Right atrium auricular region (tissue), 2 donors: ENCODE results near the gene SLC17A9. TPM values are rescaled to one million over a fixed set of nuclear protein-coding genes. Genes with fewer than 3 reads are reported as not detected.

Experiments
- DNase-seq: peaks from one replicate; pipeline ENCODE4 v3.0.0-alpha.2; 2019; ENCODE audit warnings: low spot score
- H3K27ac ChIP-seq, 2 donors: fragments of 200-600 bp; sonication (generic); 1 replicate in 1 of 2; 2 replicates in 1 of 2; pipeline ENCODE4 v1.5.1; 2016 to 2019
- H3K27me3 ChIP-seq, 2 donors: fragments of 200-600 bp; sonication (generic); one replicate each; pipeline versions ENCODE4 v1.5.1 to v1.6.0; 2017 to 2019
- H3K36me3 ChIP-seq: fragments of 200-600 bp; sonication (generic); one replicate; pipeline ENCODE4 v1.5.1; 2016
- H3K4me1 ChIP-seq, 2 donors: fragments of 200-600 bp; sonication (generic); one replicate each; pipeline versions ENCODE4 v1.5.1 to v1.6.0; 2017 to 2019
- H3K4me3 ChIP-seq, 2 donors: fragments of 200-600 bp; sonication (generic); 1 replicate in 1 of 2; 2 replicates in 1 of 2; pipeline ENCODE4 v1.5.1; 2017 to 2019; ENCODE audit warnings: mild to moderate bottlenecking in 1 of 2, moderate library complexity in 1 of 2
- H3K9me3 ChIP-seq, 2 donors: fragments of 200-600 bp; sonication (generic); one replicate each; pipeline ENCODE4 v1.5.1; 2019
- total RNA-seq, 2 donors: library from RNA; depleted of rRNA; stranded (reverse); fragments of >200 nt; gene quantifications; one replicate each; pipeline ENCODE4 v1.1.0, GENCODE V29; 2016
- TF ChIP-seq, protein P1 (sequence below), 2 donors: fragments of 200-600 bp; sonication (generic); IDR thresholded peaks; one replicate each; pipeline ENCODE4 v1.5.1; 2019; ENCODE audit warnings: antibody characterized with exemption in 2 of 2

SLC17A9 gene
- total RNA-seq, 2 donors from 2014 or later, result 1.3 to 1.8 TPM

DNA sequence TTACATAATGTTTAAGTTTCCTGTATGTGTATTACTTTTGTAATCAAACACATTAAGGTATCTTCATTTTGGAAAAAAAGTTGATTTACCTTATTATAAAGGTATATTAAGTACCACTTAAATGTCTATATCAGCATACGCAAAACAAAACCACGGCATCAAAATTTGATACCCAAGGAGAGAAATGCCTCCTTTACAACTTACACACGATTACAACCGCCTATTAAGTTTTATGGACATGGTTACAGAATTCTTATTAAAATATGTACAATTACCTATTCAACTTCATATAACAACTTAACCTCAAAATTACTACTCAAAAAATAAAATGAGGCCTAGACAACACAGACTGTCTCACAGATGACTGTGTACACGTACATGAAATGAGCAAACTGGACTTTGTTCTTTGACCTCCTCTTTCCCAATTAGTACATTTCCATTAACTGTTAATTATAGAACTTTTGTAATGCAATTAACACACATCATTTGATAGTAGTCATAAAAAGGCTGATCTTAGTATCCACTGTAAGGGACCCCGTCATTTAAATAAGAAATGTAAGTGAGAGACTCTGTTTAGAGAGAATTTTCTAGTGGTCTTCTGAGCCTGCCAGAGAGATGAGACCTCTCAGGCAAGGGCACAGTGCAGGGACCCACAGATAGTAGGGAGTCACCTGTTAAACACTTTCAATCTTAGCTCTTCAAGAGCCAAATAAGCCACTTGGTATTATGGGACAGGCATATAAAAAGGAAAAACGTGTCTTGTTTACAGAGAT is 28.7 kb upstream of the SLC17A9 start:
- no peaks in the 10 kb centered on the region for H3K36me3 ChIP-seq
- H3K4me3 ChIP-seq, result peak overlapping the region in 1 of 2 donors; percentile 83
- no peaks in the 10 kb centered on the region for H3K9me3 ChIP-seq
- TF ChIP-seq, protein P1, sequence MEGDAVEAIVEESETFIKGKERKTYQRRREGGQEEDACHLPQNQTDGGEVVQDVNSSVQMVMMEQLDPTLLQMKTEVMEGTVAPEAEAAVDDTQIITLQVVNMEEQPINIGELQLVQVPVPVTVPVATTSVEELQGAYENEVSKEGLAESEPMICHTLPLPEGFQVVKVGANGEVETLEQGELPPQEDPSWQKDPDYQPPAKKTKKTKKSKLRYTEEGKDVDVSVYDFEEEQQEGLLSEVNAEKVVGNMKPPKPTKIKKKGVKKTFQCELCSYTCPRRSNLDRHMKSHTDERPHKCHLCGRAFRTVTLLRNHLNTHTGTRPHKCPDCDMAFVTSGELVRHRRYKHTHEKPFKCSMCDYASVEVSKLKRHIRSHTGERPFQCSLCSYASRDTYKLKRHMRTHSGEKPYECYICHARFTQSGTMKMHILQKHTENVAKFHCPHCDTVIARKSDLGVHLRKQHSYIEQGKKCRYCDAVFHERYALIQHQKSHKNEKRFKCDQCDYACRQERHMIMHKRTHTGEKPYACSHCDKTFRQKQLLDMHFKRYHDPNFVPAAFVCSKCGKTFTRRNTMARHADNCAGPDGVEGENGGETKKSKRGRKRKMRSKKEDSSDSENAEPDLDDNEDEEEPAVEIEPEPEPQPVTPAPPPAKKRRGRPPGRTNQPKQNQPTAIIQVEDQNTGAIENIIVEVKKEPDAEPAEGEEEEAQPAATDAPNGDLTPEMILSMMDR (IDR thresholded peaks at IDR 0.05), result no peak
- DNase-seq, result no peak
- H3K27me3 ChIP-seq, result no peaks in the 10 kb centered on the region
- peaks cover 0 to 84% of the 10 kb centered on the region in 2 donors for H3K4me1 ChIP-seq
- peak overlapping the region; percentile 92 to 96 for H3K27ac ChIP-seq

DNA sequence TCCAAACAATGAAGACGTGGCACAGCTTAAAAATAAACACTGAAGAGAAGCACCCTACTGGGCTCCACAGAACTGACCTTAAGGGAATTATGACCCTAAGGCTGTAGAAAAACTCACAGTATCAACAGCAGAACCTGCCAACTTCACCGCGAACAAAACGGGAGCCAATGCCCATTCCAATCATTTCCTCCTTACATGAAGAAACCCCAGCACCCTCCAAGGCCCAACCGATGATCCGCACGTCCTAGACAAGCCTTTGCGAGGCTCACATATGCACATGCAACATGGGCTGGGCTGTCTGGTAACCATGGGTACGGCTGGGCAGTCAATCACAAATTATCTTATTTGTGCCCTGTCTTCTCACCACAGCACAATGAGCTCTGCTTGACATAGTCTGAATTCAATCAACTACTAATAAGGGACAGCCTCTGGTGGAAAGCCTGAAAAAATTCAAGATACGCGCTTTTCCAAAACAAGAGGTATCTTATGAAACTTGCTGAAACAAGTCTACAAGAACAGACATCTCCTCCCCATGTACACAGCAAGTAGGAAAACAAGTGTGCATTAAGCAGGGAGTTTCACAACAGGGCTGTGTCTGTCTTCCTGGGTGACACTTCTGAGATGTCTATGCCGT is 27.9 kb upstream of the SLC17A9 start:
- Histone ChIP-seq H3K27ac (peak overlapping the region; percentile 92 to 96), H3K36me3 (no peaks in the 10 kb centered on the region), H3K4me1 (peaks cover 0 to 82% of the 10 kb centered on the region in 2 donors), H3K9me3 (no peaks in the 10 kb centered on the region), H3K27me3 (no peaks in the 10 kb centered on the region), H3K4me3 (peak overlapping the region; percentile 83 to 97)
- TF ChIP-seq, protein P1 (IDR thresholded peaks at IDR 0.05), result no peak
- DNase-seq, result no peak

DNA sequence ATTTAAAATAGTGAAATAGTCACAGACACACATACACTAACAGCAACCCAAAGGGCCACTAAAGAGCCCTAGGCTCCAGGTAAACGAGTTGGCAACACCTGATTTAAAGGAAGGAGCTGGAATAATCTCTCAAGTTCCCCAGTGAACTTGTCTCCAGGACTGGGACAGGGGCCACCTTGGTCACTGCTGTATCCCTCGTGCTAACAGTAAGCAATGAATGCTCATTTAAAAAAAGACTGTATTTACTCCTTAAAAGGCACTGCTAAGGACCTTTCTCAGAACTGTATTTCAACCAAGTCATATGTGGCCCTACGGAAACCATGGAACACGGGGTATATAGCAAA is 27.5 kb upstream of the SLC17A9 start:
- TF ChIP-seq, protein P1 (IDR thresholded peaks at IDR 0.05), result no peak
- H3K4me3 ChIP-seq, result peak overlapping the region; percentile 83 to 97
- H3K4me1 ChIP-seq, result peaks cover 0 to 82% of the 10 kb centered on the region in 2 donors
- H3K36me3 ChIP-seq, result no peaks in the 10 kb centered on the region
- H3K27ac ChIP-seq, result peak overlapping the region; percentile 92 to 96
- no peak for DNase-seq
- H3K27me3 ChIP-seq, result no peaks in the 10 kb centered on the region
- H3K9me3 ChIP-seq, result no peaks in the 10 kb centered on the region

DNA sequence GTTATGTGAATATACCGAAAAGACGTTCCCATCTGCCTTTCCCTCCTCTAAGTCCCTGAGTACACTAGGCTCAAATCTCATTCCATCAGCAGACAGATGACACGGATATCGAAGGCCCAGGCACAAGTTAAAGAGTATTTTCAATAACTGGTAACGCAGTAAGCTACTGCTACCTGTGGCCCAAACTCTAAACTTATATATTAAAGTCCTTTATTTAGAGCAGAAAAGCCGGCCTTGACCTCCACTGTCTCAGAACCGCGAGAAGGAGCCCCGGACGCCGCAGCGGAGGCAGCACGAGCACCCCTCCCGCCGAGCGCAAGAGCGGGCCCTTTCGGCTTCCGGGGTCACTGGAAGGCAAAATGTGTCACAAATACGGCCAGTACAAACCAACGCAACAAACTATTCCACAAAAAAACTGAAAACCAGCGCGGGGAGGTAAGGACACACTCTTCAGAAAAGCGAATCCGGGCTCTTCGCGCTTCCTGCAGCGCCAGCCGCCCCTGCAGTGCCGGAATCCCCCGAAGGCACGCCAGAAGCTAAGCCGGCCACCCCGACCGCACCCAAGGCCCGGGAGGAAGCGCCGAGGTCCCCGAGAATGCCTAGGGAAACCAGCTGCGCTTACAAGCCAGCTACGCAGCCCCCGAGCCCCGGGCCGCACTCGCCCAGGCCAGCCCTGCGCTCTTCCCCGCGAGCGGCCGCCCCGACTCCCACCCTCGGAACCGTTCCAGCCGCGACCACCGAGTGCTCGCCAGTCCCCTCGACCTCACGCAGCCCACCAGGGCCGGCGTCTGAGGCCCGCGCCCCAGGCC is 26.9 kb upstream of the SLC17A9 start:
- H3K4me1 ChIP-seq, result peaks cover 0 to 78% of the 10 kb centered on the region in 2 donors
- TF ChIP-seq, protein P1 (IDR thresholded peaks at IDR 0.05), result no peak
- H3K36me3 ChIP-seq, result no peaks in the 10 kb centered on the region
- no peak for DNase-seq
- H3K9me3 ChIP-seq, result no peaks in the 10 kb centered on the region
- H3K27me3 ChIP-seq, result no peaks in the 10 kb centered on the region
- H3K27ac ChIP-seq, result peak overlapping the region; percentile 92 to 96
- H3K4me3 ChIP-seq, result peak overlapping the region; percentile 83 to 97

DNA sequence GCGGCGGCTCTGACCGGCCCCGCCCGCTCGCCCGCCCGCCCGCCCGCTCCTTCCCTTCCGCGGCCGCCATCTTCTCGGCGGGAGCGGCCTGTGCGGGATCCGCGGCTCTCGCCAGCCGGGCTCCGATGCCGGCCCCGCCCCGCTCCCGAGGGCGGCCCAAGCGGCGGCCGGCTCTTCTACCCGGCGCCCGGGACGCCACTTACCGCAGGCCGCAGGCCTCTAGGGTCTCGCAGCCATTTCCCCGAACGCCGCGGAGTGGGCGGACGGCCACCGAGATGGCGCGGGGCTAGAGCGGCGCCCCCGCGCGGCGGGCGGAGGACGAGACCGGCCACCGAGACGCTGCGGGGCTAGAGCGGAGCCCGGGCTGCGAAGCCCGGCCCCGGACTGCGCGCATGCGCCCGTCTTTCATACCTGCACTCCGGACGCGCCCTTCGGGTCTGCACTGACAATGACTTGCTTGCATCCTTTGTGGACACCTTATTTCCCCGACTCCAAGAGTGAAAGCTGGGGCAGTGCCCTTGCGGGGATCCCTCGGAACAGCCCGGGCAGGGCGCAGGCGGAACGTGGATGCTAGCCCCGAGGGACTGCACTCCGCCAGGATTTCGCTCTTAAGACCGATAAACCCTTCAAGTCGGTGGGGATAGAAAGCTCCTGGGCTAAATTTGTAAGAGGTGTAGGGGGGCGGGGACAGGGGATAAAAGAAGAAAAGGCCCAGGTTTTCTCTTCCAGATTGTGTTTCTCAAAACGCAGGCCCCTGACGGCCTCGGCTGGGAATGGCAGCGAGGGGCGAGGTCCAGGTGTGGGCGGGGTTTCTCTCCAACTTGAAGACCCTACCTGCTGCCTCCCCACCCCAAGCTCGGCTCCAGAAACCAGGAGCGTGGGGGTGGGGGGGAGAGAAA is 26.0 kb upstream of the SLC17A9 start, which contains the start of gene DIDO1:
Gene DIDO1 (minus strand): TSS at position 277 of the 899 bp plus-strand sequence.
- peak; percentile 80 for DNase-seq

More for the DNA sequence above, 26.0 kb upstream of the SLC17A9 start, which contains the start of gene DIDO1:
- H3K27me3 ChIP-seq, result no peaks in the 10 kb centered on the region
- H3K4me1 ChIP-seq, result peaks cover 0 to 70% of the 10 kb centered on the region in 2 donors
- peak within 1 kb of the TSS; percentile 92 to 96 for H3K27ac ChIP-seq
- no peaks in the 10 kb centered on the region for H3K36me3 ChIP-seq
- H3K4me3 ChIP-seq, result peak within 1 kb of the TSS; percentile 83 to 97
- TF ChIP-seq, protein P1 (IDR thresholded peaks at IDR 0.05), result peak; percentile 83
- H3K9me3 ChIP-seq, result no peaks in the 10 kb centered on the region
